Measurements from ENCODE around the gene DOCK8.

The DOCK8 gene

GRCh38 chr9:488448-488847 is 273.8 kb downstream of the DOCK8 start:
- peaks cover 1% of the 10 kb centered on the region for H3K9me3 ChIP-seq (ENCODE audit: control insufficient read depth, insufficient read depth, low read length)
- H3K4me3 ChIP-seq (ENCODE audit: low read length) = no peak overlapping the region
- H3K27ac ChIP-seq (ENCODE audit: low read length) = no peak overlapping the region
- no peaks in the 10 kb centered on the region for H3K4me1 ChIP-seq (ENCODE audit: control insufficient read depth, insufficient read depth, low read length)
- no peaks in the 10 kb centered on the region for H3K36me3 ChIP-seq (ENCODE audit: control insufficient read depth, insufficient read depth, low read length)
- no peaks in the 10 kb centered on the region for H3K27me3 ChIP-seq (ENCODE audit: control insufficient read depth, insufficient read depth, low read length)
- WGBS (ENCODE audit: insufficient coverage, insufficient read length) = no CpG with 5 or more reads among the region's 2 CpGs
- DNase-seq (ENCODE audit: low read depth, low spot score) = no peak

- no CpG with 5 or more reads among the region's 7 CpGs for WGBS (ENCODE audit: insufficient coverage, insufficient read length)
- Histone ChIP-seq H3K4me1 (ENCODE audit: control insufficient read depth, insufficient read depth, low read length) (no peaks in the 10 kb centered on the region), H3K27ac (ENCODE audit: low read length) (no peak overlapping the region), H3K9me3 (ENCODE audit: control insufficient read depth, insufficient read depth, low read length) (peaks cover 1% of the 10 kb centered on the region), H3K36me3 (ENCODE audit: control insufficient read depth, insufficient read depth, low read length) (no peaks in the 10 kb centered on the region), H3K4me3 (ENCODE audit: low read length) (no peak overlapping the region), H3K27me3 (ENCODE audit: control insufficient read depth, insufficient read depth, low read length) (no peaks in the 10 kb centered on the region)
- no peak for DNase-seq (ENCODE audit: low read depth, low spot score)
These were observed 274.8 kb downstream of the DOCK8 start for GRCh38 chr9:489198-490197.

- Histone ChIP-seq H3K27ac (ENCODE audit: low read length) (no peak overlapping the region), H3K4me1 (ENCODE audit: control insufficient read depth, insufficient read depth, low read length) (0 out of 2 replicates have a peak, but pooled peaks cover 1% of the 10 kb centered on the region)
- no CpG with 5 or more reads among the region's 1 CpG for WGBS (ENCODE audit: insufficient coverage, insufficient read length)
These were observed 280.1 kb downstream of the DOCK8 start for GRCh38 chr9:494764-495163.

GRCh38 chr9:495739-496138 is 281.1 kb downstream of the DOCK8 start:
- Histone ChIP-seq H3K4me1 (ENCODE audit: control insufficient read depth, insufficient read depth, low read length) (0 out of 2 replicates have a peak, but pooled peaks cover 1% of the 10 kb centered on the region), H3K4me3 (ENCODE audit: low read length) (no peak overlapping the region), H3K27me3 (ENCODE audit: control insufficient read depth, insufficient read depth, low read length) (no peaks in the 10 kb centered on the region), H3K27ac (ENCODE audit: low read length) (no peak overlapping the region), H3K9me3 (ENCODE audit: control insufficient read depth, insufficient read depth, low read length) (no peaks in the 10 kb centered on the region), H3K36me3 (ENCODE audit: control insufficient read depth, insufficient read depth, low read length) (no peaks in the 10 kb centered on the region)
- no CpG with 5 or more reads among the region's 1 CpG for whole genome bisulfite sequencing (ENCODE audit: insufficient coverage, insufficient read length)
- no peak for DNase-seq (ENCODE audit: low read depth, low spot score)

More at GRCh38 chr9:494764-495163, 280.1 kb downstream of the DOCK8 start:
- Histone ChIP-seq H3K9me3 (ENCODE audit: control insufficient read depth, insufficient read depth, low read length) (no peaks in the 10 kb centered on the region), H3K36me3 (ENCODE audit: control insufficient read depth, insufficient read depth, low read length) (no peaks in the 10 kb centered on the region), H3K4me3 (ENCODE audit: low read length) (no peak overlapping the region), H3K27me3 (ENCODE audit: control insufficient read depth, insufficient read depth, low read length) (no peaks in the 10 kb centered on the region)
- DNase-seq (ENCODE audit: low read depth, low spot score) = no peak

GRCh38 chr9:503326-503725 is 288.7 kb downstream of the DOCK8 start:
- Histone ChIP-seq H3K36me3 (ENCODE audit: control insufficient read depth, insufficient read depth, low read length) (no peaks in the 10 kb centered on the region), H3K27me3 (ENCODE audit: control insufficient read depth, insufficient read depth, low read length) (peaks cover 3% of the 10 kb centered on the region; the same call in 1 of the 2 replicates), H3K4me3 (ENCODE audit: low read length) (no peak overlapping the region), H3K9me3 (ENCODE audit: control insufficient read depth, insufficient read depth, low read length) (no peaks in the 10 kb centered on the region), H3K4me1 (ENCODE audit: control insufficient read depth, insufficient read depth, low read length) (peaks cover 1% of the 10 kb centered on the region; the same call in 1 of the 2 replicates), H3K27ac (ENCODE audit: low read length) (no peak overlapping the region)
- WGBS (ENCODE audit: insufficient coverage, insufficient read length) = no CpG with 5 or more reads among the region's 9 CpGs
- no peak for DNase-seq (ENCODE audit: low read depth, low spot score)

- peaks cover 3% of the 10 kb centered on the region; the same call in 1 of the 2 replicates for H3K27me3 ChIP-seq (ENCODE audit: control insufficient read depth, insufficient read depth, low read length)
- H3K4me3 ChIP-seq (ENCODE audit: low read length) = peak within 1 kb of the TSS; percentile 66
- no CpG with 5 or more reads among the region's 119 CpGs for WGBS (ENCODE audit: insufficient coverage, insufficient read length)
- no peaks in the 10 kb centered on the region for H3K36me3 ChIP-seq (ENCODE audit: control insufficient read depth, insufficient read depth, low read length)
- DNase-seq (ENCODE audit: low read depth, low spot score) = peak; percentile 41
- H3K9me3 ChIP-seq (ENCODE audit: control insufficient read depth, insufficient read depth, low read length) = no peaks in the 10 kb centered on the region
- H3K4me1 ChIP-seq (ENCODE audit: control insufficient read depth, insufficient read depth, low read length) = peaks cover 1% of the 10 kb centered on the region; the same call in 1 of the 2 replicates
- H3K27ac ChIP-seq (ENCODE audit: low read length) = no peak within 1 kb of the TSS
These were observed 289.5 kb downstream of the DOCK8 start, which contains the start of gene KANK1 for GRCh38 chr9:503881-504852. Gene KANK1, plus strand, starts transcription at chr9:504695.

GRCh38 chr9:504921-505740 is 290.5 kb downstream of the DOCK8 start:
- DNase-seq (ENCODE audit: low read depth, low spot score) = no peak
- Histone ChIP-seq H3K27ac (ENCODE audit: low read length) (no peak overlapping the region), H3K9me3 (ENCODE audit: control insufficient read depth, insufficient read depth, low read length) (no peaks in the 10 kb centered on the region), H3K4me1 (ENCODE audit: control insufficient read depth, insufficient read depth, low read length) (peaks cover 1% of the 10 kb centered on the region; the same call in 1 of the 2 replicates), H3K36me3 (ENCODE audit: control insufficient read depth, insufficient read depth, low read length) (no peaks in the 10 kb centered on the region), H3K4me3 (ENCODE audit: low read length) (peak overlapping the region; percentile 66), H3K27me3 (ENCODE audit: control insufficient read depth, insufficient read depth, low read length) (peaks cover 3% of the 10 kb centered on the region; the same call in 1 of the 2 replicates)
- no CpG with 5 or more reads among the region's 92 CpGs for WGBS (ENCODE audit: insufficient coverage, insufficient read length)

- peaks cover 1% of the 10 kb centered on the region; the same call in 1 of the 2 replicates for H3K4me1 ChIP-seq (ENCODE audit: control insufficient read depth, insufficient read depth, low read length)
- H3K9me3 ChIP-seq (ENCODE audit: control insufficient read depth, insufficient read depth, low read length) = no peaks in the 10 kb centered on the region
- peak overlapping the region; percentile 66; the same call in 1 of the 2 replicates for H3K4me3 ChIP-seq (ENCODE audit: low read length)
- no peak overlapping the region for H3K27ac ChIP-seq (ENCODE audit: low read length)
- no peak for DNase-seq (ENCODE audit: low read depth, low spot score)
- no CpG with 5 or more reads among the region's 5 CpGs for WGBS (ENCODE audit: insufficient coverage, insufficient read length)
- H3K27me3 ChIP-seq (ENCODE audit: control insufficient read depth, insufficient read depth, low read length) = peaks cover 3% of the 10 kb centered on the region; the same call in 1 of the 2 replicates
- no peaks in the 10 kb centered on the region for H3K36me3 ChIP-seq (ENCODE audit: control insufficient read depth, insufficient read depth, low read length)
These were observed 291.0 kb downstream of the DOCK8 start for GRCh38 chr9:505741-506059.

- no peak for DNase-seq (ENCODE audit: low read depth, low spot score)
- peaks cover 3% of the 10 kb centered on the region; the same call in 1 of the 2 replicates for H3K27me3 ChIP-seq (ENCODE audit: control insufficient read depth, insufficient read depth, low read length)
- peaks cover 1% of the 10 kb centered on the region; the same call in 1 of the 2 replicates for H3K4me1 ChIP-seq (ENCODE audit: control insufficient read depth, insufficient read depth, low read length)
- no peaks in the 10 kb centered on the region for H3K9me3 ChIP-seq (ENCODE audit: control insufficient read depth, insufficient read depth, low read length)
- no peak overlapping the region for H3K4me3 ChIP-seq (ENCODE audit: low read length)
- H3K36me3 ChIP-seq (ENCODE audit: control insufficient read depth, insufficient read depth, low read length) = no peaks in the 10 kb centered on the region
- WGBS (ENCODE audit: insufficient coverage, insufficient read length) = no CpG with 5 or more reads among the region's 7 CpGs
- H3K27ac ChIP-seq (ENCODE audit: low read length) = no peak overlapping the region
These were observed 291.6 kb downstream of the DOCK8 start for GRCh38 chr9:506281-506680.
